Adrenal gland (tissue), 5 donors: ENCODE measurements around the gene LAMB1.

ENCODE experiments used
- POLR2A ChIP-seq, 2 donors: fragments of 450-650 bp; IDR thresholded peaks; one replicate each; pipeline ENCODE4 v1.6.1; 2017; ENCODE audit warnings: antibody characterized with exemption in 2 of 2, mild to moderate bottlenecking in 2 of 2, moderate library complexity in 1 of 2
- TF ChIP-seq, protein P1 (sequence below), 6 experiments: fragments of 450-650 bp in 4 of 6; fragments of 200-600 bp in 2 of 6; sonication (generic) in 1 of 6; IDR thresholded peaks; 1 replicate in 5 of 6; 2 replicates in 1 of 6; pipeline versions ENCODE4 v1.5.1 to v1.8.0; 2016 to 2021; ENCODE audit warnings: antibody characterized with exemption in 6 of 6, mild to moderate bottlenecking in 2 of 6, moderate library complexity in 1 of 6
- donor health status: DM: no; HTN: no; CAD: no.

GRCh38 chr7:107959527-107959898 lies 43.4 kb downstream of the LAMB1 start:
- TF ChIP-seq, protein P1, sequence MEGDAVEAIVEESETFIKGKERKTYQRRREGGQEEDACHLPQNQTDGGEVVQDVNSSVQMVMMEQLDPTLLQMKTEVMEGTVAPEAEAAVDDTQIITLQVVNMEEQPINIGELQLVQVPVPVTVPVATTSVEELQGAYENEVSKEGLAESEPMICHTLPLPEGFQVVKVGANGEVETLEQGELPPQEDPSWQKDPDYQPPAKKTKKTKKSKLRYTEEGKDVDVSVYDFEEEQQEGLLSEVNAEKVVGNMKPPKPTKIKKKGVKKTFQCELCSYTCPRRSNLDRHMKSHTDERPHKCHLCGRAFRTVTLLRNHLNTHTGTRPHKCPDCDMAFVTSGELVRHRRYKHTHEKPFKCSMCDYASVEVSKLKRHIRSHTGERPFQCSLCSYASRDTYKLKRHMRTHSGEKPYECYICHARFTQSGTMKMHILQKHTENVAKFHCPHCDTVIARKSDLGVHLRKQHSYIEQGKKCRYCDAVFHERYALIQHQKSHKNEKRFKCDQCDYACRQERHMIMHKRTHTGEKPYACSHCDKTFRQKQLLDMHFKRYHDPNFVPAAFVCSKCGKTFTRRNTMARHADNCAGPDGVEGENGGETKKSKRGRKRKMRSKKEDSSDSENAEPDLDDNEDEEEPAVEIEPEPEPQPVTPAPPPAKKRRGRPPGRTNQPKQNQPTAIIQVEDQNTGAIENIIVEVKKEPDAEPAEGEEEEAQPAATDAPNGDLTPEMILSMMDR (IDR thresholded peaks at IDR 0.05): no peak
- no peak for TF ChIP-seq POLR2A (IDR thresholded peaks at IDR 0.05)
